Endothelial cell (in vitro differentiated cells): Measurements from ENCODE around the gene ELK3. TPM values are rescaled to one million over a fixed set of nuclear protein-coding genes. Genes with fewer than 3 reads are reported as not detected.

ENCODE experiments used
- DNase-seq: peaks from one replicate; pipeline ENCODE4 v3.0.0; 2021; ENCODE audit warnings: low spot score
- H3K27ac Mint-ChIP-seq: one replicate; pipeline ENCODE4 v1.8.0; 2021; ENCODE audit warnings: mixed read lengths, inconsistent platforms; ENCODE audit not compliant: unreplicated experiment
- H3K27me3 Mint-ChIP-seq: one replicate; pipeline ENCODE4 v1.8.0; 2021; ENCODE audit warnings: mild to moderate bottlenecking, moderate library complexity, mixed read lengths, inconsistent platforms; ENCODE audit not compliant: unreplicated experiment
- H3K36me3 Mint-ChIP-seq: one replicate; pipeline ENCODE4 v1.8.0; 2021; ENCODE audit warnings: mild to moderate bottlenecking, low read depth, mixed read lengths, inconsistent platforms; ENCODE audit not compliant: unreplicated experiment
- H3K4me1 Mint-ChIP-seq: one replicate; pipeline ENCODE4 v1.8.0; 2021; ENCODE audit warnings: mild to moderate bottlenecking, mixed read lengths, inconsistent platforms; ENCODE audit not compliant: unreplicated experiment
- H3K4me3 Mint-ChIP-seq: one replicate; pipeline ENCODE4 v1.8.0; 2021; ENCODE audit warnings: mild to moderate bottlenecking, mixed read lengths, inconsistent platforms; ENCODE audit not compliant: unreplicated experiment
- H3K9me3 Mint-ChIP-seq: one replicate; pipeline ENCODE4 v1.8.0; 2021; ENCODE audit warnings: mixed read lengths, inconsistent platforms; ENCODE audit not compliant: unreplicated experiment
- CTCF ChIP-seq: fragments of 200-600 bp; sonication (generic); IDR thresholded peaks from one replicate; pipeline ENCODE4 v1.5.0; 2021; ENCODE audit warnings: antibody characterized with exemption; ENCODE audit not compliant: unreplicated experiment
- total RNA-seq: library from RNA; stranded (reverse); fragmentation: NEBNext Ultra II Directional; extraction: Animal tissue kit (Norgen Biotek cat#: 25700); gene quantifications from one replicate; pipeline ENCODE4 v1.2.1, GENCODE V29; 2021; ENCODE audit not compliant: unreplicated experiment

The ELK3 gene
- total RNA-seq, 1 donor from 2014 or later: 294 TPM

GRCh38 chr12:96219700-96220206 is 25.6 kb downstream of the ELK3 start:
- H3K36me3 Mint-ChIP-seq: peaks cover 88% of the 10 kb centered on the region
- H3K27ac Mint-ChIP-seq: peak overlapping the region; percentile 84
- H3K9me3 Mint-ChIP-seq: no peaks in the 10 kb centered on the region
- peak overlapping the region; percentile 68 for H3K4me3 Mint-ChIP-seq
- peaks cover 76% of the 10 kb centered on the region for H3K4me1 Mint-ChIP-seq
- peaks cover 46% of the 10 kb centered on the region for H3K27me3 Mint-ChIP-seq
- no peak for TF ChIP-seq CTCF
- DNase-seq: no peak

GRCh38 chr12:96220902-96221301 is 26.7 kb downstream of the ELK3 start:
- no peaks in the 10 kb centered on the region for H3K9me3 Mint-ChIP-seq
- DNase-seq: no peak
- no peak overlapping the region for H3K27ac Mint-ChIP-seq
- peaks cover 91% of the 10 kb centered on the region for H3K36me3 Mint-ChIP-seq
- no peak for TF ChIP-seq CTCF
- peaks cover 68% of the 10 kb centered on the region for H3K4me1 Mint-ChIP-seq
- peaks cover 40% of the 10 kb centered on the region for H3K27me3 Mint-ChIP-seq
- no peak overlapping the region for H3K4me3 Mint-ChIP-seq

GRCh38 chr12:96221391-96221790 is 27.2 kb downstream of the ELK3 start:
- peaks cover 67% of the 10 kb centered on the region for H3K4me1 Mint-ChIP-seq
- TF ChIP-seq CTCF: no peak

GRCh38 chr12:96223411-96224218 is 29.4 kb downstream of the ELK3 start:
- Mint-ChIP-seq H3K36me3 (peaks cover 91% of the 10 kb centered on the region), H3K9me3 (no peaks in the 10 kb centered on the region), H3K4me1 (peaks cover 59% of the 10 kb centered on the region), H3K27me3 (peaks cover 32% of the 10 kb centered on the region), H3K4me3 (peak overlapping the region; percentile 29), H3K27ac (no peak overlapping the region)
- DNase-seq: no peak
- no peak for TF ChIP-seq CTCF

More at GRCh38 chr12:96221391-96221790, 27.2 kb downstream of the ELK3 start:
- no peak for DNase-seq
- peak overlapping the region; percentile 64 for H3K27ac Mint-ChIP-seq
- peaks cover 93% of the 10 kb centered on the region for H3K36me3 Mint-ChIP-seq
- H3K27me3 Mint-ChIP-seq: peaks cover 40% of the 10 kb centered on the region
- no peaks in the 10 kb centered on the region for H3K9me3 Mint-ChIP-seq
- peak overlapping the region; percentile 56 for H3K4me3 Mint-ChIP-seq

- DNase-seq: no peak
- Mint-ChIP-seq H3K36me3 (peaks cover 92% of the 10 kb centered on the region), H3K4me1 (peaks cover 56% of the 10 kb centered on the region), H3K27ac (peak overlapping the region; percentile 57), H3K9me3 (no peaks in the 10 kb centered on the region), H3K4me3 (no peak overlapping the region), H3K27me3 (peaks cover 28% of the 10 kb centered on the region)
- no peak for TF ChIP-seq CTCF
Observed at GRCh38 chr12:96224219-96224615, 30.0 kb downstream of the ELK3 start.
